GM12878 (cell line): Measurements from ENCODE around the gene AHR. TPM values are rescaled to one million over a fixed set of nuclear protein-coding genes. Genes with fewer than 3 reads are reported as not detected.

ENCODE experiments used
- ATAC-seq: fragments of 200-7000 bp; cut with Tn5 transposase; 3 replicates; pipeline ENCODE4 v1.9.1; 2020; ENCODE audit warnings: mild to moderate bottlenecking, moderate library complexity
- BruUV-seq: library from RNA; stranded (reverse); fragments of 400-500 nt; replicated peaks from 2 replicates; lab custom pipeline; 2021; lab: Mats Ljungman, UMichigan
- CTCF ChIA-PET: fragments of 300-600 bp; sonication (Branson Sonifier 250); formaldehyde crosslinking; extraction: SDS; loops from one replicate; lab custom pipeline; 2021; ENCODE audit warnings: inconsistent platforms; lab: Yijun Ruan, JAX
- POLR2A ChIA-PET: fragments of 350-600 bp; formaldehyde crosslinking; extraction: SDS; loops from one replicate; lab custom pipeline; 2021; ENCODE audit warnings: inconsistent platforms; lab: Charles Lee
- RAD21 ChIA-PET: fragments of 300-600 bp; sonication (Branson Sonifier 250); formaldehyde crosslinking; loops from one replicate; lab custom pipeline; 2023; ENCODE audit warnings: antibody characterized with exemption; ENCODE audit not compliant: unreplicated experiment; lab: Charles Lee
- SMC1A ChIA-PET: fragments of 300-600 bp; sonication (Branson Sonifier 250); formaldehyde crosslinking; loops from one replicate; lab custom pipeline; 2023; ENCODE audit not compliant: unreplicated experiment, uncharacterized antibody; lab: Charles Lee
- DNase-seq: peaks from one replicate; pipeline ENCODE4 v3.0.0-alpha.2; 2011; ENCODE audit warnings: low read depth, low spot score
- FAIRE-seq: peaks from 3 replicates; lab custom pipeline; 2011; peaks lifted over from hg19 to GRCh38; lab: Jason Lieb, UNC
- H2AFZ ChIP-seq: 2 replicates; pipeline ENCODE4 v1.6.0; 2011; ENCODE audit warnings: low read depth, low read length, control low read depth; ENCODE audit not compliant: control insufficient read depth
- H3K27ac ChIP-seq: 2 replicates; pipeline ENCODE4 v1.5.1; 2011; ENCODE audit warnings: control low read depth; ENCODE audit not compliant: control insufficient read depth, insufficient read depth
- H3K27me3 ChIP-seq, 2 experiments: replicated peaks in 1 of 2; 2 replicates each; pipeline versions ENCODE4 v1.6.0 to v1.6.1; 2011; ENCODE audit warnings: low read length in 1 of 2; ENCODE audit not compliant: control insufficient read depth in 2 of 2, insufficient read depth in 2 of 2
- H3K36me3 ChIP-seq, 2 experiments: 2 replicates each; pipeline ENCODE4 v1.5.1; 2011; ENCODE audit warnings: low read length in 1 of 2; ENCODE audit not compliant: control insufficient read depth in 2 of 2, insufficient read depth in 2 of 2
- H3K4me1 ChIP-seq: 2 replicates; pipeline ENCODE4 v1.6.1; 2011; ENCODE audit warnings: mild to moderate bottlenecking, low read length, moderate library complexity, mixed read lengths; ENCODE audit not compliant: control insufficient read depth, insufficient read depth
- H3K4me2 ChIP-seq: 2 replicates; pipeline ENCODE4 v1.6.0; 2011; ENCODE audit warnings: control low read depth; ENCODE audit not compliant: control insufficient read depth, insufficient read depth
- H3K4me3 ChIP-seq: fragments of 200-600 bp; sonication (generic); 2 replicates; pipeline ENCODE4 v1.5.1; 2016
- H3K79me2 ChIP-seq: 2 replicates; pipeline ENCODE4 v1.6.0; 2011; ENCODE audit warnings: low read length; ENCODE audit not compliant: control insufficient read depth, insufficient read depth
- H3K9ac ChIP-seq: 2 replicates; pipeline ENCODE4 v1.8.0; 2011; ENCODE audit warnings: low read length, control low read depth, mixed read lengths; ENCODE audit not compliant: control insufficient read depth, insufficient read depth
- H3K9me3 ChIP-seq: replicated peaks from 3 replicates; pipeline ENCODE4 v1.5.1; 2011; ENCODE audit warnings: mild to moderate bottlenecking, low read length; ENCODE audit not compliant: control insufficient read depth, insufficient read depth
- H4K20me1 ChIP-seq: 2 replicates; pipeline ENCODE4 v1.6.0; 2011; ENCODE audit not compliant: control insufficient read depth, insufficient read depth
- CHD1 ChIP-seq: IDR thresholded peaks from 2 replicates; pipeline ENCODE4 v1.6.1; 2012; ENCODE audit warnings: low read depth, low read length, improper control_type of control experiment
- IRF4 ChIP-seq: IDR thresholded peaks from 2 replicates; pipeline ENCODE4 v1.6.1; 2011; ENCODE audit warnings: low read depth, low read length
- JUNB ChIP-seq: IDR thresholded peaks from 2 replicates; pipeline ENCODE4 v1.6.1; 2016; ENCODE audit warnings: antibody characterized with exemption, mild to moderate bottlenecking
- MEF2A ChIP-seq: IDR thresholded peaks from 2 replicates; pipeline ENCODE4 v1.6.1; 2011; ENCODE audit warnings: low read depth, mild to moderate bottlenecking, low read length, moderate library complexity; ENCODE audit not compliant: insufficient read depth
- POLR2AphosphoS2 ChIP-seq: IDR thresholded peaks from 2 replicates; pipeline ENCODE4 v1.6.1; 2011; ENCODE audit warnings: low read depth, mild to moderate bottlenecking, low read length, improper control_type of control experiment, moderate library complexity
- WRNIP1 ChIP-seq: IDR thresholded peaks from 2 replicates; pipeline ENCODE4 v1.6.1; 2011; ENCODE audit warnings: low read depth, low read length, improper control_type of control experiment, borderline replicate concordance
- ZNF274 ChIP-seq: IDR thresholded peaks from one replicate; pipeline ENCODE4 v1.8.0; 2011; ENCODE audit not compliant: insufficient read length, insufficient read depth
- WGBS: methylation state at CpG from one replicate; pipeline ENCODE4 v1.1.6; 2016; ENCODE audit warnings: low lambda C conversion rate; ENCODE audit not compliant: insufficient replicate concordance, insufficient coverage; ENCODE audit errors: missing lambda C conversion rate; 5-methylcytosine and 5-hydroxymethylcytosine counted together
- in situ Hi-C: fragments of 300-500 bp; cut with MboI; formaldehyde crosslinking; loops from 9 replicates; pipeline ENCODE4 v1.14.3; 2018; ENCODE audit warnings: mixed read lengths
- intact Hi-C: fragments of 100-400 bp; cut with micrococcal nuclease; formaldehyde crosslinking; loops from one replicate; pipeline ENCODE4 v1.14.2; 2022; ENCODE audit not compliant: unreplicated experiment
- polyA plus RNA-seq, 11 experiments: library from polyadenylated mRNA; depleted of rRNA in 4 of 11; unstranded in 6 of 11; stranded (reverse) in 5 of 11; fragments of >200 nt; fragmentation: Nextera tagmentation in 4 of 11; fragmentation: Illumina TruSeq in 1 of 11; extraction: Ambion mirVana in 4 of 11; extraction: Trizol in 1 of 11; gene quantifications; 1 replicate in 1 of 11; 2 replicates in 10 of 11; pipeline versions ENCODE4 v1.2.1 to v1.2.3, GENCODE V29; 2011 to 2016; ENCODE audit warnings: inconsistent platforms in 2 of 11, missing spikeins in 2 of 11, low read depth in 1 of 11
- total RNA-seq, 4 experiments: library from RNA; depleted of rRNA in 3 of 4; stranded (reverse); fragments of >200 nt in 3 of 4; fragmentation: Illumina TruSeq in 1 of 4; extraction: Trizol in 1 of 4; gene quantifications; 2 replicates each; pipeline versions ENCODE4 v1.2.1 to v1.2.3, GENCODE V29; 2013 to 2021
- TF ChIP-seq, protein P1 (sequence below): fragments of 450-650 bp; IDR thresholded peaks from 2 replicates; pipeline ENCODE4 v1.6.1; 2018; ENCODE audit warnings: mild to moderate bottlenecking, low read depth, moderate library complexity; ENCODE audit not compliant: partially characterized antibody

Gene AHR
- total and polyA plus RNA-seq, 10 of the 15 experiments (the other 5 are each of a cell fraction or from before 2014, with no cell fraction given), result 1.7 to 16.9 (median 4.5) TPM

DNA sequence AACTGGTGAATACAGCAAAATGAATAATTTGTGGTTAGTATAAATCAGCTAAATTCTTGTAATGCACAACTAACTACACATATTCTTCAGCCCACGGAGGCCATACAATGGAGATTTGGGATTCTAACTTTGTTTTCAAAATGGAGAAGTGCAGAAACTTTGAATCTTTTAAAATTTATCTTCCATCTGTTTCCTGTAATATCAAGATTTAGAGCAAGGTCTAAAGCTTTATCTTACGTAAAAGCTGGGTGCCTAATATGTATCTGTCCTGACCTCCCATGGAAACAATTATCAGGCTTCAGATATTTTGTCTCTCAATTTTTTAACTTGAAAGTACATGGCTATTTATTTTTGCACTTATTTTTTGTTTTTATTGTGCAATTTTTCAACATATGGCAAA, 5.0 kb upstream of the AHR start:
- WGBS, result 53% methylated on average over 2 of the region's 2 CpGs
- RAD21 ChIA-PET, result no interaction called here
- no peak overlapping the region for H3K27ac ChIP-seq
- TF ChIP-seq ZNF274 (no peak), IRF4 (no peak), POLR2AphosphoS2 (no peak), MEF2A (no peak), JUNB (no peak), WRNIP1 (no peak), CHD1 (no peak)
- TF ChIP-seq, protein P1, sequence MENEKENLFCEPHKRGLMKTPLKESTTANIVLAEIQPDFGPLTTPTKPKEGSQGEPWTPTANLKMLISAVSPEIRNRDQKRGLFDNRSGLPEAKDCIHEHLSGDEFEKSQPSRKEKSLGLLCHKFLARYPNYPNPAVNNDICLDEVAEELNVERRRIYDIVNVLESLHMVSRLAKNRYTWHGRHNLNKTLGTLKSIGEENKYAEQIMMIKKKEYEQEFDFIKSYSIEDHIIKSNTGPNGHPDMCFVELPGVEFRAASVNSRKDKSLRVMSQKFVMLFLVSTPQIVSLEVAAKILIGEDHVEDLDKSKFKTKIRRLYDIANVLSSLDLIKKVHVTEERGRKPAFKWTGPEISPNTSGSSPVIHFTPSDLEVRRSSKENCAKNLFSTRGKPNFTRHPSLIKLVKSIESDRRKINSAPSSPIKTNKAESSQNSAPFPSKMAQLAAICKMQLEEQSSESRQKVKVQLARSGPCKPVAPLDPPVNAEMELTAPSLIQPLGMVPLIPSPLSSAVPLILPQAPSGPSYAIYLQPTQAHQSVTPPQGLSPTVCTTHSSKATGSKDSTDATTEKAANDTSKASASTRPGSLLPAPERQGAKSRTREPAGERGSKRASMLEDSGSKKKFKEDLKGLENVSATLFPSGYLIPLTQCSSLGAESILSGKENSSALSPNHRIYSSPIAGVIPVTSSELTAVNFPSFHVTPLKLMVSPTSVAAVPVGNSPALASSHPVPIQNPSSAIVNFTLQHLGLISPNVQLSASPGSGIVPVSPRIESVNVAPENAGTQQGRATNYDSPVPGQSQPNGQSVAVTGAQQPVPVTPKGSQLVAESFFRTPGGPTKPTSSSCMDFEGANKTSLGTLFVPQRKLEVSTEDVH, result no peak
- no peak overlapping the region for H3K4me2 ChIP-seq
- H3K36me3 ChIP-seq, result no peaks in the 10 kb centered on the region
- ATAC-seq, result no peak
- H3K9ac ChIP-seq, result no peak overlapping the region
- H3K9me3 ChIP-seq, result no peaks in the 10 kb centered on the region; the same call in 2 of the 3 replicates
- peaks cover 6% of the 10 kb centered on the region; the same call in 1 of the 2 replicates for H3K4me1 ChIP-seq
- in situ Hi-C loops (no loop called here), intact Hi-C loops (no loop called here)
- CTCF ChIA-PET, result interaction anchor here (1.0 to 1.1 kb wide), 2 partner anchors 8 to 311 kb away, joined by 3 to 6 read pairs; no protein-coding TSS in a partner anchor
- no peak overlapping the region for H2AFZ ChIP-seq
- H3K27me3 ChIP-seq, result no peaks in the 10 kb centered on the region
- no peaks in the 10 kb centered on the region for H4K20me1 ChIP-seq
- POLR2A ChIA-PET, result no interaction called here
- DNase-seq, result no peak
- no TSS peak for BruUV-seq
- no peaks in the 10 kb centered on the region for H3K79me2 ChIP-seq
- H3K4me3 ChIP-seq, result no peak overlapping the region
- FAIRE-seq, result no peak
- SMC1A ChIA-PET, result interaction anchor here (1.3 kb wide), 1 partner anchor 125 kb away, joined by 3 read pairs; no protein-coding TSS in a partner anchor
